ENCODE results near the gene FAM107B. TPM values are rescaled to one million over a fixed set of nuclear protein-coding genes. Genes with fewer than 3 reads are reported as not detected.

Gene FAM107B
- total and polyA plus RNA-seq, 2 of the 13 experiments (the other 11 are each of a cell fraction or from before 2014, with no cell fraction given), result 15.7 to 24.8 TPM

- TF ChIP-seq ZNF407 (CRISPR knock-in tag; IDR thresholded peaks at IDR 0.05; ENCODE audit: not compliant biosample characterization) (no peak), RCOR2 (CRISPR knock-in tag; IDR thresholded peaks at IDR 0.05) (no peak), ESRRA (CRISPR knock-in tag; IDR thresholded peaks at IDR 0.05; ENCODE audit: low read depth) (no peak), NR2C2 (CRISPR knock-in tag; IDR thresholded peaks at IDR 0.05; ENCODE audit: borderline replicate concordance) (no peak), MYC (CRISPR knock-in tag; IDR thresholded peaks at IDR 0.05; ENCODE audit: borderline replicate concordance) (no peak), BCLAF1 (IDR thresholded peaks at IDR 0.05) (no peak)
Observed at GRCh38 chr10:14573666-14574261, 200.9 kb downstream of the FAM107B start (continued).
